GM18951 (cell line): ENCODE results near the gene PTPRT.

Source experiments
- POLR2A ChIP-seq: IDR thresholded peaks from 4 replicates; pipeline ENCODE4 v1.6.1; 2011; ENCODE audit warnings: mild to moderate bottlenecking; ENCODE audit not compliant: insufficient read length, insufficient read depth; ENCODE audit errors: extremely low read depth
- in situ Hi-C: fragments of 300-500 bp; cut with MboI; formaldehyde crosslinking; loops from one replicate; pipeline ENCODE4 v1.12.0; 2022; ENCODE audit warnings: low sequenced_read_pairs, mixed read lengths, inconsistent platforms; ENCODE audit not compliant: unreplicated experiment

PTPRT gene

DNA sequence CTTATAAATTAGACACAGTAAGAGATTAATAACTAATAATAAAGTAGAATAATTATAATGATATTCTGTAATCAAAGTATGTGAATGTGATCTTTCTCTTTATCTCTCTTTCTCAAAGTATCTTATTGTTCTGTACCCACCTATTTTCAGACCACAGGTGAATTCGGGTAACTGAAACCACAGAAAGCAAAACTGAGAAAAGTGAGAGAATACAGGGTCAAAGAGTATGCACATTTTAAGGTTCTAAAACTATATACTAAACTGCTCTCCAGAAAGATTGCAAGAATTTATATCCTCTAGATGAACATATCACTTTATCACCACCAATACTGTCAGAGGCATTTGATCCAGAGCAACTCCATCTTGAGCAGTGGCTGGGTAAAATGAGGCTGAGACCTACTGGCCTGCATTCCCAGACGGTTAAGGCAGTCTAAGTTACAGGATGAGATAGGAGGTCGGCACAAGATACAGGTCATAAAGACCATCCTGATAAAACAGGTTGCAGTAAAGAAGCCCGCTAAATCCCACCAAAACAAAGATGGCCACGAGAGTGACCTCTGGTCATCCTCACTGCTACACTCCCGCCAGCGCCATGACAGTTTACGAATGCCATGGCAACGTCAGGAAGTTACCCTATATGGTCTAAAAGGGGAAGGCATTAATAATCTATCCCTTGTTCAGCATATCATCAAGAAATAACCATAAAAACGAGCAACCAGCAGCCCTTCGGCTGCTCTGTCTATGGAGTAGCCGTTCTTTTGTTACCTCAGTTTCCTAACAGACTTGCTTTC lies 211.3 kb downstream of the PTPRT start:
- no peak for TF ChIP-seq POLR2A
- in situ Hi-C loops: no loop called here

GRCh38 chr20:42975974-42976373 lies 213.7 kb downstream of the PTPRT start:
- in situ Hi-C loops: no loop called here
- TF ChIP-seq POLR2A: no peak

DNA sequence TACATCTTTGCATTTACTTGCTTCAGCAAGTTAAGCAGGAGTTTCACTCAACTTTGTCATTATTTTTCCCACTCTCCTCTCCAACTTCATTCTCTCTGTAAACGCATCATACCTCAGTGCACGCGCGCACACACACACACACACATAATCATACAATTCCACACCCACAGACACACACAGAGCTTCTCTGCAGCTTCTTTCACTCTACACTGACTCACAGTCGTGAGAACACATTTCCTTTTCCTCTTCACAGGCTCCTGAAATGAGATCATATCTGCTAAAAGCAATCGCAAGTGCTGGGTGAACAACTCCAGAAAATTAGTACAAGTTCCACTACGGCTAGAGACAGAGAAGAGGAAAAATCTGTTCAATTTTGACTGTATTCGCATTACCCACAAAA lies 215.4 kb downstream of the PTPRT start:
- in situ Hi-C loops: no loop called here
- no peak for TF ChIP-seq POLR2A

- in situ Hi-C loops: no loop called here
- no peak for TF ChIP-seq POLR2A
Observed at GRCh38 chr20:42972591-42972990, 217.1 kb downstream of the PTPRT start.

GRCh38 chr20:42968746-42969145 lies 221.0 kb downstream of the PTPRT start:
- in situ Hi-C loops: no loop called here
- no peak for TF ChIP-seq POLR2A

DNA sequence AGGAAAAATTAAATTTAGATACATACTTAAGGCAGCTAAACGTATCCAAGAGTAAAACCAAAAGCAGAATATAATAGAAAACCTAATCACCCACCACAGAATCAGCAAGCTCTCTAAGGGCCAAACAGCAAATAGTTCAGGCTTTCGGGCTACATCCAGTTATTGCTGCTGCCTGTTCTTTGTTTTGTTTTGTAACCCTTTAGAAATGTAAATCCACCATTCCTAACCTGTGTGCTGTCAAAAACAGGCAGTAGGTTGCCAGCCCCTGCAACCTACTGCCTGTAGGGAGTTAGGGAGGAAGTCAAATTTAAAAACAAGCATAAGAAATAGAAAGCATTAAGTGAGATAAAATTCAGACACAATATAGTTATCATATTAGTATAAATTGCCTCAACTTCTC lies 225.9 kb downstream of the PTPRT start:
- in situ Hi-C loops: no loop called here
- TF ChIP-seq POLR2A: no peak

- no peak for TF ChIP-seq POLR2A
- in situ Hi-C loops: no loop called here
Observed at GRCh38 chr20:42961771-42962170, 227.9 kb downstream of the PTPRT start.

GRCh38 chr20:42959996-42960395 lies 229.7 kb downstream of the PTPRT start:
- no peak for TF ChIP-seq POLR2A
- in situ Hi-C loops: no loop called here

DNA sequence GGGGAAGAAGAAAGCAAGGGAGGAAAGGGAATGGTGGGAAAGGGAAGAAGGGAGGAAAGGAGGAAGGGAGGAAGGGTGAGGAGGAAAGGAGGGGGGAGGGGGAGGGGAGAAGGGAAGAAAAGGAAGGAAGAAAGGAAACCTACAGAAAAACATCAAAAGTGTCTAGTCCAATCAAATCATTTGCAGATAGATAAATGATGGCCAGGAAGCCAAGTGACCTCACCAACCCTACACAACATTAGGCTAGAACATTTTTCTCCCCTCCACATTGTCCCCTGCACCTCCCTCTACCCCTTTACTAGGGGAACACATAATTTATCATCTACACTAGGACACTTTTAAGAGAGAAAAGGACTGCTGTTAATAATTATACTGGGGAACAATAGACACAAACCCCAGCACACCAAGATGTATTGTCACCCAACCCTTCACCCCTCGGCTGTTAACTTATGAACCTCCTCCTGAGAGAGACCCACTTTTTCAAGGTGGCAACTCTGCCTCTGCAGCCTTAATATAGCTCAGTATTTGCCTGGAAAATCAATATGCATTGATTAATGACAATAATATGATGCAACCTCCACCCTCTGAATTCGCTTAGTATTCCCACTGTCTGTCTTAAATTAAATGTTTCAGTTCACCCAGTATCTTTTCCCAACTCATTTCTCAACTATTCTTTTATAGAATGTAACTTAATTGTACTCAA lies 231.2 kb downstream of the PTPRT start:
- in situ Hi-C loops: no loop called here

DNA sequence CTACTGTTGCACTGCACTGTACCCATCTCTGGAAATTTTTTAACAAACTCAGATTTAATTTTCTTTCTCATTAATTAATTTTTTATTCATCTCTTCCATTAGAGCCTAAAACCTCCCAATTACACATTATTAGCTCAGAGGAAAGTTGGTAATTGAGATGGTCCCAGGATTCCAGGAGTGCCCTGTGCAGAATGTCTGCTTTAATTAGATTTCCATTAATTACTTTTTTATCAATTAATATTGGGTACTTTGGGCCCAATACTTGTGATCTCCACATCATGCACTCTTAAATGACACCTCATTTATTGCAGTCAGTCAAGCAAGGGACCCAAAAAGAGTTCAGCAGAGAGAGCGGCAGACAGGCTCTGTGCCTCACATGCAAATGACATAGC lies 232.0 kb downstream of the PTPRT start:
- no peak for TF ChIP-seq POLR2A
- in situ Hi-C loops: no loop called here

More for the DNA sequence above, 231.2 kb downstream of the PTPRT start:
- no peak for TF ChIP-seq POLR2A

DNA sequence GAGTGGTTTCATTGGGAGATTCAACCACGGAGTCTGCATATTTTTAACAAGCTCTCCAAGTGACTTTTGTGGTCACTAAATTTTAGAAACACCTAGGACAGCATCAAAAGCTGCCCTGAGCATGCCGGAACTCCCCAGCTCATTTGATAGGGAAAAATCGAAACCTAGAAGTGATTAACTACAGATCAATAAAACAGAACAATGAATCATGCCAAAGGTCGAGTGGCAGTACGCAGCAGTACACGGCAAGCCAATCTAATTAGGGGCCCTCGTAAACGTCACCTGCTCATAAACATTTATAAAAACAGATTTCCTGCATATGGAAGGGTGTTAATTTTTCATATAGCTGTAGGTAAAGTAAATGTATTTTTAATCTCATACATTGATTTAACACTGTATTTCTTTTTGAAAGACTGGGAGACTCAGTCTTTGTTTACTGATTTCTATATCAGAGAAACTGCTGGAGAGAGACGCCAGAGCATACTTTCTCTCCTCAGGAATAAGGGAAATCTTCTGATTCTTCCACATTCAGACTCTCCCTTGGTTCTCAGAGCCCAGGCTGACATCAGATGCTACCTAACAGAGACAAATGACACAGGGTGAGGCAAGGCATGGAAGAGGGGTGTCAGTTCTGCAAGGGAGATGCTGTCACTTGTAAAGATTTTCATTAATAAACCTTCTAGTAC lies 232.5 kb downstream of the PTPRT start:
- in situ Hi-C loops: no loop called here

GRCh38 chr20:42955713-42956112 lies 234.0 kb downstream of the PTPRT start:
- in situ Hi-C loops: no loop called here

More for the DNA sequence above, 232.5 kb downstream of the PTPRT start:
- no peak for TF ChIP-seq POLR2A

DNA sequence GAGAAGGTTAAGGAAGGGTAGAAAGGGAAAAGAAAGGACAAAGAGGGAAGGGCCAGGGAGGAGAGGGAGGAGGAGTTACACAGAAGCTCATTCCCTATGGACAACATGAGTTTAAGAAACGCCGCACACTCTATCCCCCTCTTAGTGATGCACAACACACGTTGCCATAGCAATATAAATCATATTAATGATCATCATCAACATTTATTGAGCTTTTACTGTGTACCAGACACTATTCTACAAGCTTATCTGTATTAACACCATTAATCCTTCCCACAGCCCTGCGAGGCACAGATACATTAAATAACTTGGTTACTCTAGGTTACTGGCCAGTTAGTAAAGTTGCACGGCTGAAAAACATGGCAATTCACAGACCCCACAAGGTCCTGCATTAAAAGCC lies 234.8 kb downstream of the PTPRT start:
- in situ Hi-C loops: no loop called here
- TF ChIP-seq POLR2A: no peak

More at GRCh38 chr20:42955713-42956112, 234.0 kb downstream of the PTPRT start:
- TF ChIP-seq POLR2A: no peak
